A549 (cell line): ENCODE results near the gene RAB11B.

Experiments
- CEBPB ChIP-seq, 2 experiments: fragments of >200 bp in 1 of 2; sonication (Bioruptor Twin) in 1 of 2; formaldehyde crosslinking in 1 of 2; IDR thresholded peaks; 2 replicates each; pipeline ENCODE4 v1.6.1; 2012 to 2016
- CTCF ChIP-seq: fragments of >200 bp; sonication (Bioruptor Twin); formaldehyde crosslinking; IDR thresholded peaks from 3 replicates; pipeline ENCODE4 v1.5.1; 2016
- EHMT2 ChIP-seq: fragments of 200-600 bp; sonication (generic); IDR thresholded peaks from 2 replicates; pipeline ENCODE4 v1.6.1; 2016; ENCODE audit warnings: antibody characterized with exemption, low read depth, mild to moderate bottlenecking, moderate library complexity
- GATA3 ChIP-seq: IDR thresholded peaks from 2 replicates; pipeline ENCODE4 v1.6.1; 2012; ENCODE audit warnings: borderline replicate concordance
- HOXB13 ChIP-seq: fragments of 250-450 bp; sonication (Bioruptor Pico); IDR thresholded peaks from 2 replicates; pipeline ENCODE4 v1.5.0; 2020; ENCODE audit warnings: low read depth, mild to moderate bottlenecking, moderate library complexity
- JUNB ChIP-seq: fragments of >200 bp; sonication (Bioruptor Twin); formaldehyde crosslinking; IDR thresholded peaks from 2 replicates; pipeline ENCODE4 v1.6.1; 2016
- KDM1A ChIP-seq: fragments of 200-600 bp; sonication (generic); IDR thresholded peaks from 2 replicates; pipeline ENCODE4 v1.6.1; 2016; ENCODE audit warnings: low read depth, mild to moderate bottlenecking
- MYC ChIP-seq: IDR thresholded peaks from 2 replicates; pipeline ENCODE4 v1.6.1; 2012; ENCODE audit warnings: mild to moderate bottlenecking, inconsistent platforms, low read length, improper control_type of control experiment, borderline replicate concordance
- POLR2A ChIP-seq: IDR thresholded peaks from 2 replicates; pipeline ENCODE4 v1.6.1; 2012; ENCODE audit warnings: mild to moderate bottlenecking, low read length
- RAD21 ChIP-seq, 2 experiments: fragments of >200 bp in 1 of 2; sonication (Bioruptor Twin) in 1 of 2; formaldehyde crosslinking in 1 of 2; IDR thresholded peaks in 1 of 2; conservative IDR thresholded peaks in 1 of 2; 2 replicates in 1 of 2; 3 replicates in 1 of 2; pipeline ENCODE4 v1.6.1; 2012 to 2018; ENCODE audit warnings: inconsistent platforms in 1 of 2
- RCOR1 ChIP-seq: fragments of 150-350 bp; IDR thresholded peaks from 2 replicates; pipeline ENCODE4 v1.6.1; 2014; ENCODE audit warnings: antibody characterized with exemption, low read length, low read depth
- TP53 ChIP-seq: fragments of 250-450 bp; sonication (Bioruptor Pico); IDR thresholded peaks from 2 replicates; pipeline ENCODE4 v1.5.0; 2021; ENCODE audit warnings: mild to moderate bottlenecking, moderate library complexity
- ZC3H11A ChIP-seq: fragments of 450-650 bp; IDR thresholded peaks from 2 replicates; pipeline ENCODE4 v1.6.1; 2014; ENCODE audit warnings: antibody characterized with exemption, mild to moderate bottlenecking

GRCh38 chr19:8446061-8446709 is 56.0 kb downstream of the RAB11B start:
- no peak for TF ChIP-seq GATA3
- no peak for TF ChIP-seq CTCF
- TF ChIP-seq JUNB = no peak
- no peak for TF ChIP-seq POLR2A
- no peak for TF ChIP-seq TP53 (CRISPR knock-in tag)
- no peak for TF ChIP-seq RAD21 (conservative IDR thresholded peaks at IDR 0.05 in 1 of 2, IDR thresholded peaks at IDR 0.05 in 1 of 2)
- TF ChIP-seq MYC = no peak
- no peak for TF ChIP-seq KDM1A
- no peak for TF ChIP-seq CEBPB (IDR thresholded peaks at IDR 0.05)
- TF ChIP-seq HOXB13 = no peak
- TF ChIP-seq EHMT2 = no peak
- TF ChIP-seq ZC3H11A = no peak
- no peak for TF ChIP-seq RCOR1
